Liver (tissue), 9 donors: ENCODE measurements around the gene COL27A1. TPM values are rescaled to one million over a fixed set of nuclear protein-coding genes. Genes with fewer than 3 reads are reported as not detected.

Source experiments
- DNase-seq: peaks from one replicate; pipeline ENCODE4 v3.0.0-alpha.2; 2017; ENCODE audit warnings: low spot score
- H3K27ac ChIP-seq, 2 donors: one replicate each; pipeline ENCODE4 v1.7.0; 2013; ENCODE audit warnings: inconsistent platforms in 2 of 2, low read length in 2 of 2, control low read depth in 1 of 2, low read depth in 1 of 2, mild to moderate bottlenecking in 1 of 2
- H3K27me3 ChIP-seq, 4 donors: one replicate each; pipeline versions ENCODE4 v1.6.1 to v1.7.0; 2013; ENCODE audit warnings: low read length in 3 of 4, inconsistent platforms in 1 of 4, mild to moderate bottlenecking in 1 of 4, moderate library complexity in 1 of 4; ENCODE audit not compliant: control insufficient read depth in 4 of 4, insufficient read depth in 4 of 4
- H3K36me3 ChIP-seq, 4 donors: one replicate each; pipeline versions ENCODE4 v1.6.1 to v1.7.0; 2013; ENCODE audit warnings: low read length in 3 of 4, mild to moderate bottlenecking in 3 of 4, low read depth in 1 of 4, moderate library complexity in 1 of 4; ENCODE audit not compliant: control insufficient read depth in 4 of 4, insufficient read depth in 3 of 4
- H3K4me1 ChIP-seq, 4 donors: one replicate each; pipeline versions ENCODE4 v1.6.1 to v1.7.0; 2013; ENCODE audit warnings: low read length in 3 of 4, mild to moderate bottlenecking in 3 of 4, moderate library complexity in 1 of 4; ENCODE audit not compliant: control insufficient read depth in 4 of 4, insufficient read depth in 4 of 4
- H3K4me3 ChIP-seq, 3 donors: one replicate each; pipeline versions ENCODE4 v1.6.1 to v1.7.0; 2013; ENCODE audit warnings: low read length in 3 of 3, control low read depth in 1 of 3, low read depth in 1 of 3, mild to moderate bottlenecking in 1 of 3
- H3K9ac ChIP-seq, 2 donors: one replicate each; pipeline ENCODE4 v1.7.0; 2013; ENCODE audit warnings: low read length in 2 of 2, mild to moderate bottlenecking in 2 of 2, moderate library complexity in 2 of 2, control low read depth in 1 of 2, low read depth in 1 of 2
- H3K9me3 ChIP-seq, 4 donors: one replicate each; pipeline versions ENCODE4 v1.6.1 to v1.7.0; 2013; ENCODE audit warnings: low read length in 3 of 4; ENCODE audit not compliant: control insufficient read depth in 4 of 4
- ATF3 ChIP-seq: IDR thresholded peaks from 2 replicates; pipeline ENCODE4 v1.6.1; 2016; ENCODE audit warnings: antibody characterized with exemption
- CTCF ChIP-seq: fragments of 150-350 bp; IDR thresholded peaks from 2 replicates; pipeline ENCODE4 v1.5.1; 2017; ENCODE audit warnings: improper control_type of control experiment, low read depth, low read length; ENCODE audit not compliant: missing input control
- EGR1 ChIP-seq, 2 donors: IDR thresholded peaks; 2 replicates each; pipeline ENCODE4 v1.6.1; 2016 to 2018; ENCODE audit warnings: antibody characterized with exemption in 2 of 2, low read depth in 2 of 2
- FOXA1 ChIP-seq: IDR thresholded peaks from 2 replicates; pipeline ENCODE4 v1.6.1; 2016; ENCODE audit warnings: antibody characterized with exemption
- GABPA ChIP-seq, 2 donors: IDR thresholded peaks in 1 of 2; conservative IDR thresholded peaks in 1 of 2; 2 replicates each; pipeline ENCODE4 v1.6.1; 2016; ENCODE audit warnings: antibody characterized with exemption in 2 of 2, mild to moderate bottlenecking in 1 of 2, moderate library complexity in 1 of 2
- HNF4A ChIP-seq, 2 donors: conservative IDR thresholded peaks; 2 replicates each; pipeline ENCODE4 v1.6.1; 2016; ENCODE audit warnings: antibody characterized with exemption in 2 of 2, mild to moderate bottlenecking in 2 of 2
- HNF4G ChIP-seq: IDR thresholded peaks from 2 replicates; pipeline ENCODE4 v1.6.1; 2016; ENCODE audit warnings: antibody characterized with exemption
- JUND ChIP-seq, 2 donors: IDR thresholded peaks; 2 replicates each; pipeline ENCODE4 v1.6.1; 2016; ENCODE audit warnings: antibody characterized with exemption in 2 of 2
- MAX ChIP-seq: IDR thresholded peaks from 2 replicates; pipeline ENCODE4 v1.6.1; 2016; ENCODE audit warnings: antibody characterized with exemption
- RAD21 ChIP-seq, 2 donors: IDR thresholded peaks; 2 replicates each; pipeline ENCODE4 v1.6.1; 2016; ENCODE audit warnings: antibody characterized with exemption in 2 of 2, mild to moderate bottlenecking in 2 of 2
- REST ChIP-seq: IDR thresholded peaks from 2 replicates; pipeline ENCODE4 v1.6.1; 2016; ENCODE audit warnings: antibody characterized with exemption, mild to moderate bottlenecking
- RXRA ChIP-seq, 2 donors: IDR thresholded peaks; 2 replicates each; pipeline ENCODE4 v1.6.1; 2017 to 2018; ENCODE audit warnings: antibody characterized with exemption in 2 of 2, mild to moderate bottlenecking in 1 of 2
- SP1 ChIP-seq: IDR thresholded peaks from 2 replicates; pipeline ENCODE4 v1.6.1; 2018; ENCODE audit warnings: antibody characterized with exemption, mild to moderate bottlenecking
- ZBTB33 ChIP-seq: IDR thresholded peaks from 2 replicates; pipeline ENCODE4 v1.6.1; 2016; ENCODE audit warnings: antibody characterized with exemption
- WGBS: extraction: QIAGEN DNeasy Blood & Tissue Kit; methylation state at CpG from one replicate; pipeline ENCODE4 v1.1.7; 2013; 5-methylcytosine and 5-hydroxymethylcytosine counted together
- polyA plus RNA-seq, 2 donors: library from polyadenylated mRNA; stranded (reverse) in 1 of 2; unstranded in 1 of 2; fragments of 200-250 nt in 1 of 2; fragments of >200 nt in 1 of 2; fragmentation: Nextera tagmentation in 1 of 2; extraction: Ambion mirVana in 1 of 2; gene quantifications; one replicate each; pipeline versions ENCODE4 v1.2.1 to v1.2.3, GENCODE V29; 2013 to 2015
- total RNA-seq, 2 donors: library from RNA; depleted of rRNA; stranded (reverse); fragments of >200 nt; gene quantifications; one replicate each; pipeline ENCODE4 v1.2.3, GENCODE V29; 2014
- donor health status: healthy.
- donor health status: healthy.
- donor health status: healthy.
- donor health status: healthy.
- donor health status: healthy.

The COL27A1 gene
- total and polyA plus RNA-seq, 4 donors: 7.0 to 20.4 (median 12.0) TPM

- 95% methylated on average over 6 of the region's 6 CpGs for WGBS
- Histone ChIP-seq H3K9me3 (no peaks in the 10 kb centered on the region), H3K27ac (no peak overlapping the region), H3K27me3 (no peaks in the 10 kb centered on the region), H3K9ac (no peak overlapping the region), H3K4me3 (no peak overlapping the region), H3K4me1 (peaks cover 0 to 4% (median 0%) of the 10 kb centered on the region in 4 donors), H3K36me3 (no peaks in the 10 kb centered on the region)
- no peak for DNase-seq
- TF ChIP-seq HNF4G (no peak), REST (no peak), SP1 (no peak), GABPA (IDR thresholded peaks at IDR 0.05 in 1 of 2, conservative IDR thresholded peaks at IDR 0.05 in 1 of 2) (no peak), ATF3 (no peak), HNF4A (conservative IDR thresholded peaks at IDR 0.05) (no peak), CTCF (no peak), JUND (IDR thresholded peaks at IDR 0.05) (no peak), MAX (no peak), RAD21 (IDR thresholded peaks at IDR 0.05) (no peak), RXRA (IDR thresholded peaks at IDR 0.05) (no peak), ZBTB33 (no peak)
Observed at GRCh38 chr9:114109124-114109523, 46.2 kb upstream of the COL27A1 start.

- H3K9me3 ChIP-seq: no peaks in the 10 kb centered on the region
- no peaks in the 10 kb centered on the region for H3K27me3 ChIP-seq
- peaks cover 0 to 4% (median 0%) of the 10 kb centered on the region in 4 donors for H3K4me1 ChIP-seq
- H3K36me3 ChIP-seq: no peaks in the 10 kb centered on the region
- H3K9ac ChIP-seq: no peak overlapping the region
- DNase-seq: no peak
- H3K27ac ChIP-seq: no peak overlapping the region
- TF ChIP-seq FOXA1 (no peak), CTCF (no peak), JUND (IDR thresholded peaks at IDR 0.05) (no peak), HNF4G (no peak), EGR1 (IDR thresholded peaks at IDR 0.05; ENCODE audit: low read depth in 2 of 2) (no peak), RAD21 (IDR thresholded peaks at IDR 0.05) (no peak), HNF4A (conservative IDR thresholded peaks at IDR 0.05) (no peak), GABPA (IDR thresholded peaks at IDR 0.05 in 1 of 2, conservative IDR thresholded peaks at IDR 0.05 in 1 of 2) (no peak), REST (no peak), RXRA (IDR thresholded peaks at IDR 0.05) (no peak)
- WGBS: 93% methylated on average over 2 of the region's 2 CpGs
- H3K4me3 ChIP-seq: no peak overlapping the region
Observed at GRCh38 chr9:114110180-114110579, 45.2 kb upstream of the COL27A1 start.
